Activated T-cell treated with anti-CD3 and anti-CD28 coated beads, Interleukin-2, amount 50 U/mL, for 4 hours (primary cell): ENCODE data around the gene NUCB2. TPM values are rescaled to one million over a fixed set of nuclear protein-coding genes. Genes with fewer than 3 reads are reported as not detected.

ENCODE experiments used
- ATAC-seq, 2 donors: fragments of 200-7000 bp; cut with Tn5 transposase; one replicate each; pipeline ENCODE4 v1.10.0; 2021
- DNase-seq: peaks from one replicate; pipeline ENCODE4 v3.0.0-alpha.2; 2020
- H3K27me3 Mint-ChIP-seq: one replicate; pipeline ENCODE4 v1.8.0; 2021; ENCODE audit warnings: low read depth, mixed read lengths
- H3K36me3 Mint-ChIP-seq: one replicate; pipeline ENCODE4 v1.8.0; 2022; ENCODE audit warnings: mixed read lengths; ENCODE audit not compliant: insufficient read depth
- H3K4me1 Mint-ChIP-seq: one replicate; pipeline ENCODE4 v1.8.0; 2021; ENCODE audit warnings: low read depth, mixed read lengths
- H3K4me3 Mint-ChIP-seq: one replicate; pipeline ENCODE4 v1.8.0; 2021; ENCODE audit warnings: mild to moderate bottlenecking, moderate library complexity, mixed read lengths
- H3K9me3 Mint-ChIP-seq: one replicate; pipeline ENCODE4 v1.8.0; 2021; ENCODE audit warnings: mixed read lengths
- total RNA-seq, 3 donors: library from RNA; stranded (reverse); gene quantifications; one replicate each; pipeline ENCODE4 v1.2.1, GENCODE V29; 2021

The NUCB2 gene
- total RNA-seq, 3 donors from 2014 or later: 18.5 to 22.3 (median 19.6) TPM

DNA sequence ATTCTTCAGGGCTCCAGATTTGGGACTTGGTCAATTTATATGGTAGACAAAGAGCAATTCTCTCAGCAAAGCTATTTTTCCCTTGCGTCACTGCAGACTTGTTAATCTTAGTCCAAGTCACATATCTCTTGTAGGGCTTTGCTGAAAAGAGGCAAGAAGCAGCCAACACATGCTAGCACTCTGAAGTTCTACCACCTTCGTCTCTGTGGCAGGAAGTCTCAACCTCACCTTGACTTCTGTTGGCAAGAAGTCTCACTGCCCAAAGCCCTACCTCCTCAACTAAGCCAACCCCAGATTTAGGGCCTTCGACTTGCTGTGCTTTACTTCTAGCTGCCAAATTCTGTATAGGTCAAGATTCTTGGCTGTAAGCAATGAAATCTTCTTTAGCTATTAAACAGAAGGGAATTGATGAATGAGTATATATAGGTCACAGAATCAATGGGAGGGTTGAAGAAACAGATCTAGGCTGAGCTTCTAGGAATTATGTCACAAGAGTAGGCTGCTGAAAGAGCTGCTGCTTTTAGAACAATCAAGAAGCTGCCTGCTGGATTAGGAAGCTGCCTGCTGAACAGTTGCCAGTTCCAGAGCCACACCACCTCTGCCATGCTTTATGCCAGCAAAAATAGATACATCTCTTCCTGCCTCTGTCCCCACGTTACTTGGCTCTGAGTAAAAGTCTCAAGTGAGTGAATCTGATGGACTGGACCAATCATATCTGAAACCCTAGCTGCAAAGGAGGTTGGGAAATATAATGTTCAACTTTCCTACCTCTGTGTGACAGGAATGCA, 57.5 kb downstream of the NUCB2 start:
- H3K4me1 Mint-ChIP-seq: peaks cover 10% of the 10 kb centered on the region
- no peak overlapping the region for H3K4me3 Mint-ChIP-seq
- peaks cover 17% of the 10 kb centered on the region for H3K36me3 Mint-ChIP-seq
- H3K27me3 Mint-ChIP-seq: no peaks in the 10 kb centered on the region
- no peaks in the 10 kb centered on the region for H3K9me3 Mint-ChIP-seq
- no peak for ATAC-seq
- no peak for DNase-seq

- no peak overlapping the region for H3K4me3 Mint-ChIP-seq
- no peaks in the 10 kb centered on the region for H3K9me3 Mint-ChIP-seq
- no peaks in the 10 kb centered on the region for H3K27me3 Mint-ChIP-seq
- DNase-seq (no peak), ATAC-seq (no peak)
- peaks cover 1% of the 10 kb centered on the region for H3K4me1 Mint-ChIP-seq
- H3K36me3 Mint-ChIP-seq: no peaks in the 10 kb centered on the region
These were observed 66.7 kb downstream of the NUCB2 start for GRCh38 chr11:17343257-17343656.

DNA sequence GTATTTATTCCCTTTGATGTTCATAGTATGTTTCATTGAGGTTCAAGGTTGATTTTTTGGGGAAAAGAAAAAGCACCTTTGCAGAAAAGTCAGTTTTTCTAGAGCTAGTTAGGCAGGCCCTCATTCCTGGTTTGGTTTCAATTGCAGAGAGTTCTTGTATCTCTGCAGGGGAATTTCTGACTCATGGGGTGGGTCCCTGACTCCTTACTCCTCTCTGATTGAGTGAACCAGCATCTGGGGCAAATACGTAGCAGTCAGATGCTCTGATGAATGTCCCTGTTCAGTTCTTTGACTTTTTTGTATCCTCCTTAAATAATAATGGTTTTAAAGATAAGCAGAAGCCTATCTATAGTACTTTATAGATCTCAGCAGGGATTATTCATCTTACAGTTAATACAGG, 67.4 kb downstream of the NUCB2 start:
- ATAC-seq (peak; percentile 91 to 93), DNase-seq (peak; percentile 23)
- Mint-ChIP-seq H3K4me1 (peaks cover 1% of the 10 kb centered on the region), H3K9me3 (no peaks in the 10 kb centered on the region), H3K4me3 (no peak overlapping the region), H3K27me3 (no peaks in the 10 kb centered on the region), H3K36me3 (no peaks in the 10 kb centered on the region)

- Mint-ChIP-seq H3K27me3 (no peaks in the 10 kb centered on the region), H3K4me3 (no peak overlapping the region), H3K9me3 (no peaks in the 10 kb centered on the region), H3K4me1 (peaks cover 18% of the 10 kb centered on the region), H3K36me3 (no peaks in the 10 kb centered on the region)
- ATAC-seq (no peak), DNase-seq (no peak)
These were observed 71.1 kb downstream of the NUCB2 start for GRCh38 chr11:17347676-17348075.

DNA sequence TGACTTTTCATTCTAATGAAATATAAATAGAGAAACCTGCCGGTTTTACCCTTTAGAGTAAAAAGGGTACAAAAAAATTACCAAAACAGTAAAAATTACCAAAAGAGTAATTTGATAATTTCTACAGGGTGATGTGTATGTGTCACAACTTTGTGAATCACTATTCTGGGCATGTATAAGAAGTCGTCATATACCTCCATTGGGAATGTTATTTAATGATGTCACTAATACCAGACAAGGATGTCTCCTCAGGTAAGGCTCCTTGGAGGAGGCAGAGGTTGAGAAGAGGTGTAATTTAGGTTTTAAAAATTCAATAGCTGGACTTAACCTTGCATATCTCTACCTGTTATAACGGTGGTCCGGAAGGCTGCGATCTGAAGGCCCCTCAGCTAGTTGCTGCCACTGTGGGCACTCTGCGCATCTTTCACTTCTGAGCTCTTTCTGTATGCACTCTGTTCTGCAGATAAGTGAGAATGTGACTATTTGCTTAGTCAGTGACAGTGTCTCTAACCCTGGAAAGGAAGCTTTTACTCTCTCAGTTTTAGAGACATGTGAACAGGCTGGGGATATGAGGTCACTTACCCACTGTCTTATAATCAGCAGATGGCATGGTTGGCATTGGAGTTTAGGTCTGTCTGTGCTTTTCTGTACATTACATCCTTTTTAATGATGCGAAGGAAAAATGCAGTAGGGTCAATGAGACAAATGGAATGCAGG, 74.1 kb downstream of the NUCB2 start:
- H3K9me3 Mint-ChIP-seq: no peaks in the 10 kb centered on the region
- no peaks in the 10 kb centered on the region for H3K36me3 Mint-ChIP-seq
- DNase-seq (no peak), ATAC-seq (peak; percentile 51 to 56)
- peak overlapping the region; percentile 93 for H3K4me3 Mint-ChIP-seq
- H3K4me1 Mint-ChIP-seq: peaks cover 36% of the 10 kb centered on the region
- H3K27me3 Mint-ChIP-seq: peaks cover 4% of the 10 kb centered on the region

- Mint-ChIP-seq H3K36me3 (no peaks in the 10 kb centered on the region), H3K4me1 (peaks cover 36% of the 10 kb centered on the region), H3K27me3 (peaks cover 4% of the 10 kb centered on the region), H3K9me3 (no peaks in the 10 kb centered on the region), H3K4me3 (peak overlapping the region; percentile 93)
- ATAC-seq (no peak), DNase-seq (no peak)
These were observed 74.6 kb downstream of the NUCB2 start for GRCh38 chr11:17351172-17351509.

DNA sequence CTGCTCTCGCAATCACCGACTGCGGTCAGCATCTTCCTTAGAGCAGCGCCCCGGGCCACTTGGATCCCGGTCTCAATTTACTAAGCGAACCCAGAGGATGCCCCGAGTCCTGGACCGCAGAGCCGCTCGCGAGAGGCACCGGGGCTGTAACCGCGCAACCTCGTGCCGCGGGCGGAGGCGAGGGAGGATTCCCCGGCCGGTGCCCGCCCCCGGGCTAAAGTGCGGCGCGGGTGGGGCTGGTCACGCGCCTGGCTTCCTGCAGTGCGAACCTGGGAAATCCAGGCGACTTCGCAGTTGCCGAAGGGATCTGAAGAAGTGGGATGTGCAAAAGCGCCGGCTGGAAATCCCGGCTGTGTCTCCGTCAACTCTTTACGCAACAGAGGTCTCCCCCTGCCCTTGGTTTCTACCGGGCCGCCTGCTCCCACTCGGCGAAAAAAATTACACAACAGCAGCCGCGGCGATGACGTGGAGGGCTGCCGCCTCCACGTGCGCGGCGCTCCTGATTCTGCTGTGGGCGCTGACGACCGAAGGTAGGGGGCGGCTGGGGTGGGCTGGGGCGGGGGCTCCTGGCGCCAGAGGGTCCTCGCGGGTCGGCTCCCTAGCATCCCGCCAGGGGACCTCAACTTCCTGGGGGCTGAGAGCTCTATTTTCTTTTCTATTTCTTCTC, 75.1 kb downstream of the NUCB2 start, which contains the start of gene NCR3LG1:
TSS of gene NCR3LG1 (plus strand) at position 291 of the 667 bp plus-strand sequence. CDS start at position 461, 170 bp downstream.
- H3K36me3 Mint-ChIP-seq: no peaks in the 10 kb centered on the region
- H3K9me3 Mint-ChIP-seq: no peaks in the 10 kb centered on the region
- ATAC-seq (peak; percentile 55 to 57), DNase-seq (peak; percentile 66)
- peaks cover 36% of the 10 kb centered on the region for H3K4me1 Mint-ChIP-seq
- H3K27me3 Mint-ChIP-seq: peaks cover 4% of the 10 kb centered on the region
- peak within 1 kb of the TSS; percentile 93 for H3K4me3 Mint-ChIP-seq

DNA sequence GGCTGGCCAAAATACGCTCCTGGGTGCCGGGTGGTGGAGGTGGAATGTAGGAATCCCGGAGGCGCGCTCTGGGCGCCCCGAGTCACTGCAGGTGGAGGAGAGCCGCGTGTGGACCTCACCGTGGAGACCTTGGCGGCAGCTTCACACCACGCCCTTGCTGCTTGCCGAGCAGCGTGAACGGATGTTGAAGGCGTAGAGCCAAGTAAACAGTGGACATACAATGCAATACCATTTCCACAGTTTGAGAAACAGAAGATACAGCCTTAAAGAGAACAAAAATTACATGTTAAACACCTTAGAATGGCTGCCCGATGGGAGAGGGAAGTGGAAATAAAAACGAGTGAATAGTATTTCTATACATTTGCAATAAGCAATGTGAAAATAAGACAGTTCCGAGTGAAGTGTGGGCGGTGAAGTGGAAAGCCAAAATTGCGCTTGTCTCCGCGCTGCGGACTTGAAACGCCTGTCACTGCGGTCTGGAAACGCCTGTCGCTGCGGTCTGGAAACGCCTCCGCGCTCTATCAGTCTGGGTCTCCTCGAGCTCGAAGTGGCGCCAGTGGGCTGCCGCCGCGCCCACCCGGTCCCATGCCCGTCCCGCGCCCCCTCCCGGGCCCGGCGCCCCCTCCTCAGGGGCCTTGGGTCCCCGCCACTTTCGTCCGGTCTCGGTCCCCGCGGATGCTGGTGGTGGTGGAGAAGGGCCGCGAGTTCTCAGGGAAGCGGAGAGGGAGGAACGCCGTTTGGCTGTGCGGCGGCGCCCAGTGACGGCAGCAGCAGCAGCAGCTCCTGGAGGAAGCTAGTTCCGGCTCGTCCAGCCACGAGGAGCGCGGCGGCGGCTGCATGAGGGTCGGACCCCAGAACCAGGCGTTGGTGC, 76.6 kb downstream of the NUCB2 start:
- Mint-ChIP-seq H3K36me3 (no peaks in the 10 kb centered on the region), H3K9me3 (no peaks in the 10 kb centered on the region), H3K27me3 (peaks cover 4% of the 10 kb centered on the region), H3K4me3 (peak overlapping the region; percentile 93), H3K4me1 (peaks cover 36% of the 10 kb centered on the region)
- DNase-seq (peak; percentile 61), ATAC-seq (peak; percentile 48 to 52)

DNA sequence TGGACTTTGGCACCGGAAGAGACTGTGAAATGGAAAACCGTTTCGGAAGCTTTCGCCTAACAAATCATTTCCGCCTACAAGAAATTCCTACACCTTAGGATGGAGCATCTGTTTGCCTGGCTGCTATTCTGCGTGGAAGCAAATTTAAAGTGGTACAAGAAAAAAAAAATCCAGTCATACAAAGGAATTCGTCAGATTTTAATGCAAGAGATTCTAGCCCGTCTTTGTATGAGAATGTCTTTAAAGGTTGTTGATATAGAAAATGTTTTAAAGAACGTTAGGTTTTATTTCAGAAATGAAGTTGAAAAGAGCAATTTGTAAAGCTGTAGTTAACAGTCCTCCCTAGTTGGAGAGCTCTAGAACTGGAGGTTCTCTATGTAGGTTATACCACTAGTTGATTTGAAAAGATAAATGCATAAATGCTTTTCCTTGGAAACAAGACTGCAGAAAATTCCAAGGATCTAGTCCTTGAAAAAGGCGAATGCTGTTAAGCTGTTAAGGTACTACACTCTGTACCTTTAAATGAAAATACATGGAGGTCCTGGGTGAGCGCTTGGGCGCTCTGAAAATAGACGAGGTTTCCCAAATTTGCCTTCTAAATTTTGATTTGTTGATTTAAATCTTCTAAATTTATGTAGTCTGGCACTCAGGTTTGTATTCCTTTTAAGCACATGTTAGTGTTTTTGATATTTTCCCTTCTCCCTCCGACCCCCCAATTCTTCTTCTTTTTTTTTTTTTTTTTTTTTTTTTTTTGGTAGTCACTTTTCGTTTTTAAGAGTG, 77.5 kb downstream of the NUCB2 start:
- H3K27me3 Mint-ChIP-seq: peaks cover 4% of the 10 kb centered on the region
- peak overlapping the region; percentile 93 for H3K4me3 Mint-ChIP-seq
- DNase-seq (no peak), ATAC-seq (no peak)
- H3K36me3 Mint-ChIP-seq: no peaks in the 10 kb centered on the region
- no peaks in the 10 kb centered on the region for H3K9me3 Mint-ChIP-seq
- H3K4me1 Mint-ChIP-seq: peaks cover 36% of the 10 kb centered on the region

DNA sequence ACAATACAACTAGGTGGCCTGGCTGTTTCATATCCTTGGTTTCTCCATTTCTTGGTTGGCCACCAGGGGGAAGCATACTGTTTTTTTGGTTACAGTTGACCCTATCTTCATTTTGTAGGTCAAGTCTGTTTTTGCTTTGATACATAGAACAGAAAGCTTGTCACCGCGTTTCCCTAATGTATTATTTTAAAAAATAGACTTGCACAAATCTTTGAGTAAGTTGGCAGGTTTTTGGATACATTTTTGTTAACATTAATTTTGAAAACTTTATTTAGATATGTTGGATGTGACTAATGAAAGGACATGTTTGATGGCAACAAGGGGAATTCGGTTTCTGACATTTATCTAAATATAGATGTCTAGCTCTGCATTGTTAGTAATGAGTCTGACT, 78.1 kb downstream of the NUCB2 start:
- ATAC-seq: no peak
- peak; percentile 55 for DNase-seq
- peaks cover 4% of the 10 kb centered on the region for H3K27me3 Mint-ChIP-seq
- H3K9me3 Mint-ChIP-seq: peaks cover 3% of the 10 kb centered on the region
- H3K4me3 Mint-ChIP-seq: peak overlapping the region; percentile 93
- H3K36me3 Mint-ChIP-seq: no peaks in the 10 kb centered on the region
- H3K4me1 Mint-ChIP-seq: peaks cover 36% of the 10 kb centered on the region

DNA sequence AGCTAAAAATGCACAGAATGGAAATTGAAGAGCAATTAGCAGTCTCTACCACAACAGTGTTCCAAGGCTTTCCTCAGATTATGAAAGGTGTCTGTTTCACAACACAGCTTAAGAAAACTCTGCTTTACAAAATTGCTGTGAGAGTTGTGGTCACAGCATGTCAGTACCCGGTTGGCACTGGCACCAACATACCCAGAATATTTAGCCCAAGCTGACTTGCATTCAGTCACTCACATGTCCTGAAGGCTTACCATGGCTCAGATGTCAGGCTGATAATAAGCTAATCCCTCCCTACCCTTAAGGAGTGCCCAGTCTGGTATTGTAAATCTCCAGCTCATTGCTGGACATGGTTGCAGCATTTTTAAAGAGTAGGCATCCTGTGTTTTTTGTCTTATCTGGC, 90.0 kb downstream of the NUCB2 start:
- no peak for ATAC-seq
- no peak for DNase-seq
- no peak overlapping the region for H3K4me3 Mint-ChIP-seq
- H3K27me3 Mint-ChIP-seq: no peaks in the 10 kb centered on the region
- peaks cover 29% of the 10 kb centered on the region for H3K9me3 Mint-ChIP-seq
- H3K36me3 Mint-ChIP-seq: peaks cover 41% of the 10 kb centered on the region
- H3K4me1 Mint-ChIP-seq: no peaks in the 10 kb centered on the region

DNA sequence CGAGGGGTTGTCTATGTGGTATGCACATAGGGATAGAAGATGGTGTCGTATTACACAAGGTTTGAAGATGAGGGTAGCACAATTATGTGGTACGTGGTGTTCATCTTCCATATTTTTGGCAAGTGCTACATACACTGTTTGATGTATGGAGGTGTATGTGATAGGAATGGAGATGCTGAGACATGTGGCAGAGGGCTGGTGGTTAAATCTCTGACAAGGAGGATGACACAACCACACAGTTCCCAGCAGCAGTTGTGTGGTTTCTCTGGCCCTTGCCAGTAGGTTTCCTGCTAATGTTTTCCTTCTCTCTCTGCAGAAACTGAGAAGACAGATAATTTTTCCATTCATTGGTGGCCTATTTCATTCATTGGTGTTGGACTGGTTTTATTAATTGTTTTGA, 92.0 kb downstream of the NUCB2 start:
- peaks cover 51% of the 10 kb centered on the region for H3K36me3 Mint-ChIP-seq
- no peak for ATAC-seq

GRCh38 chr11:17369094-17369493, 92.6 kb downstream of the NUCB2 start:
- peaks cover 48% of the 10 kb centered on the region for H3K36me3 Mint-ChIP-seq
- DNase-seq: no peak
- no peak overlapping the region for H3K4me3 Mint-ChIP-seq
- no peaks in the 10 kb centered on the region for H3K4me1 Mint-ChIP-seq
- peaks cover 39% of the 10 kb centered on the region for H3K9me3 Mint-ChIP-seq
- ATAC-seq: no peak
- no peaks in the 10 kb centered on the region for H3K27me3 Mint-ChIP-seq

More for the DNA sequence above, 92.0 kb downstream of the NUCB2 start:
- Mint-ChIP-seq H3K4me3 (no peak overlapping the region), H3K9me3 (peaks cover 39% of the 10 kb centered on the region), H3K27me3 (no peaks in the 10 kb centered on the region), H3K4me1 (no peaks in the 10 kb centered on the region)
- DNase-seq: no peak
